ENCODE data around the gene UGT2B7. TPM values are rescaled to one million over a fixed set of nuclear protein-coding genes. Genes with fewer than 3 reads are reported as not detected.

The UGT2B7 gene
- total RNA-seq, 4 donors from 2014 or later, result not detected

- no peak for DNase-seq
- H3K9me3 ChIP-seq, result no peaks in the 10 kb centered on the region
- H3K27ac ChIP-seq, result no peak overlapping the region
- H3K4me1 ChIP-seq, result no peaks in the 10 kb centered on the region
- intact Hi-C loops (cut with DNase I), result no loop called here
- H3K36me3 ChIP-seq, result no peaks in the 10 kb centered on the region
- 88 to 89% methylated on average over 2 of the region's 2 CpGs for WGBS, 2 donors
- no peak overlapping the region for H3K4me3 ChIP-seq (replicated peaks in 1 of 3)
- no peaks in the 10 kb centered on the region for H3K27me3 ChIP-seq
- TF ChIP-seq POLR2A (IDR thresholded peaks at IDR 0.05) (no peak), CTCF (IDR thresholded peaks at IDR 0.05) (no peak)
Measured at GRCh38 chr4:69115851-69116213, 19.6 kb downstream of the UGT2B7 start.

- no peak overlapping the region for H3K4me3 ChIP-seq (replicated peaks in 1 of 3)
- H3K9me3 ChIP-seq, result no peaks in the 10 kb centered on the region
- DNase-seq, result no peak
- 85 to 93% methylated on average over 10 of the region's 10 CpGs for WGBS, 2 donors
- TF ChIP-seq CTCF (IDR thresholded peaks at IDR 0.05) (no peak), POLR2A (IDR thresholded peaks at IDR 0.05) (no peak)
- H3K4me1 ChIP-seq, result no peaks in the 10 kb centered on the region
- H3K27ac ChIP-seq, result no peak overlapping the region
- intact Hi-C loops (cut with DNase I), result no loop called here
- no peaks in the 10 kb centered on the region for H3K36me3 ChIP-seq
- H3K27me3 ChIP-seq, result no peaks in the 10 kb centered on the region
Measured at GRCh38 chr4:69116645-69117321, 20.5 kb downstream of the UGT2B7 start.

- intact Hi-C loops (cut with DNase I), result no loop called here
- H3K36me3 ChIP-seq, result no peaks in the 10 kb centered on the region
- H3K4me1 ChIP-seq, result no peaks in the 10 kb centered on the region
- no peak overlapping the region for H3K4me3 ChIP-seq (replicated peaks in 1 of 3)
- TF ChIP-seq CTCF (IDR thresholded peaks at IDR 0.05) (no peak), POLR2A (IDR thresholded peaks at IDR 0.05) (no peak)
- H3K27me3 ChIP-seq, result no peaks in the 10 kb centered on the region
- 74 to 81% methylated on average over 2 of the region's 2 CpGs for WGBS, 2 donors
- no peak for DNase-seq
- H3K27ac ChIP-seq, result no peak overlapping the region
- H3K9me3 ChIP-seq, result no peaks in the 10 kb centered on the region
Measured at GRCh38 chr4:69120870-69121269, 24.6 kb downstream of the UGT2B7 start.

- no peaks in the 10 kb centered on the region for H3K4me1 ChIP-seq
- H3K9me3 ChIP-seq, result no peaks in the 10 kb centered on the region
- H3K4me3 ChIP-seq (replicated peaks in 1 of 3), result no peak overlapping the region
- no peaks in the 10 kb centered on the region for H3K27me3 ChIP-seq
- no peak overlapping the region for H3K27ac ChIP-seq
- no peak for TF ChIP-seq POLR2A (IDR thresholded peaks at IDR 0.05)
- TF ChIP-seq CTCF (IDR thresholded peaks at IDR 0.05), result no peak
- WGBS, 2 donors, result 63 to 83% methylated on average over 3 of the region's 3 CpGs
- H3K36me3 ChIP-seq, result no peaks in the 10 kb centered on the region
- DNase-seq, result no peak
- intact Hi-C loops (cut with DNase I), result no loop called here
Measured at GRCh38 chr4:69122476-69122875, 26.2 kb downstream of the UGT2B7 start.

- no peaks in the 10 kb centered on the region for H3K4me1 ChIP-seq
- no peak overlapping the region for H3K4me3 ChIP-seq (replicated peaks in 1 of 3)
- no peaks in the 10 kb centered on the region for H3K36me3 ChIP-seq
- no peaks in the 10 kb centered on the region for H3K27me3 ChIP-seq
- TF ChIP-seq POLR2A (IDR thresholded peaks at IDR 0.05) (no peak), CTCF (IDR thresholded peaks at IDR 0.05) (no peak)
- intact Hi-C loops (cut with DNase I), result no loop called here
- 87 to 100% methylated on average over 1 of the region's 1 CpG for WGBS, 2 donors
- DNase-seq, result no peak
- H3K27ac ChIP-seq, result no peak overlapping the region
- H3K9me3 ChIP-seq, result no peaks in the 10 kb centered on the region
Measured at GRCh38 chr4:69124941-69125340, 28.7 kb downstream of the UGT2B7 start.
